Subcutaneous adipose tissue (tissue), 4 donors: ENCODE measurements around the gene CNN1. TPM values are rescaled to one million over a fixed set of nuclear protein-coding genes. Genes with fewer than 3 reads are reported as not detected.

Experiments used
- CTCF ChIP-seq: fragments of 450-650 bp; IDR thresholded peaks from one replicate; pipeline ENCODE4 v1.5.1; 2016; ENCODE audit warnings: low read depth, mild to moderate bottlenecking, control low read depth, antibody characterized with exemption, moderate library complexity
- total RNA-seq, 4 donors: library from RNA; depleted of rRNA; stranded (reverse); fragments of >200 nt; gene quantifications; one replicate each; pipeline ENCODE4 v1.1.0, GENCODE V29; 2016

The CNN1 gene
- total RNA-seq, 4 donors from 2014 or later: 2.7 to 9.3 (median 5.2) TPM

GRCh38 chr19:11550265-11550664, 11.6 kb downstream of the CNN1 start:
- no peak for TF ChIP-seq CTCF

GRCh38 chr19:11551603-11552235, 13.1 kb downstream of the CNN1 start:
- TF ChIP-seq CTCF: no peak

- TF ChIP-seq CTCF: no peak
Measured at GRCh38 chr19:11552666-11553372, 14.2 kb downstream of the CNN1 start.

GRCh38 chr19:11554160-11554559, 15.5 kb downstream of the CNN1 start:
- no peak for TF ChIP-seq CTCF

GRCh38 chr19:11555246-11555645, 16.6 kb downstream of the CNN1 start:
- no peak for TF ChIP-seq CTCF

- no peak for TF ChIP-seq CTCF
Measured at GRCh38 chr19:11556634-11557420, 18.2 kb downstream of the CNN1 start.
